GM21576 (cell line): ENCODE measurements around the gene MRGPRD.

Source experiments
- ATAC-seq: cut with Tn5 transposase; IDR thresholded peaks from one replicate; pipeline ENCODE4 v1.9.1; 2021; ENCODE audit warnings: mild to moderate bottlenecking, moderate library complexity; ENCODE audit not compliant: unreplicated experiment

Gene MRGPRD

GRCh38 chr11:68950270-68950669 lies 30.5 kb downstream of the MRGPRD start:
- no peak for ATAC-seq

- ATAC-seq: no peak
Measured at GRCh38 chr11:68948935-68949334, 31.9 kb downstream of the MRGPRD start.

- no peak for ATAC-seq
Measured at GRCh38 chr11:68948496-68948895, 32.3 kb downstream of the MRGPRD start.

- no peak for ATAC-seq
Measured at GRCh38 chr11:68947151-68947550, 33.6 kb downstream of the MRGPRD start.

- no peak for ATAC-seq
Measured at GRCh38 chr11:68946416-68947090, 34.2 kb downstream of the MRGPRD start.

- ATAC-seq: no peak
Measured at GRCh38 chr11:68942751-68943271, 38.0 kb downstream of the MRGPRD start.

- ATAC-seq: no peak
Measured at GRCh38 chr11:68942095-68942620, 38.6 kb downstream of the MRGPRD start.

- ATAC-seq: no peak
Measured at GRCh38 chr11:68941324-68942094, 39.3 kb downstream of the MRGPRD start.

GRCh38 chr11:68940651-68941323 lies 40.0 kb downstream of the MRGPRD start:
- ATAC-seq: no peak

- no peak for ATAC-seq
Measured at GRCh38 chr11:68939583-68940555, 40.9 kb downstream of the MRGPRD start.

- no peak for ATAC-seq
Measured at GRCh38 chr11:68938816-68939582, 41.8 kb downstream of the MRGPRD start.

GRCh38 chr11:68938088-68938487 lies 42.7 kb downstream of the MRGPRD start:
- ATAC-seq: no peak

GRCh38 chr11:68936676-68937620 lies 43.8 kb downstream of the MRGPRD start:
- ATAC-seq: no peak

- ATAC-seq: no peak
Measured at GRCh38 chr11:68936358-68936636, 44.5 kb downstream of the MRGPRD start.

GRCh38 chr11:68935516-68936357 lies 45.0 kb downstream of the MRGPRD start:
- ATAC-seq: no peak

- no peak for ATAC-seq
Measured at GRCh38 chr11:68935066-68935465, 45.7 kb downstream of the MRGPRD start.

GRCh38 chr11:68934666-68935065 lies 46.1 kb downstream of the MRGPRD start:
- no peak for ATAC-seq

GRCh38 chr11:68934321-68934645 lies 46.5 kb downstream of the MRGPRD start:
- ATAC-seq: no peak
